ENCODE data around the gene TBC1D22A. TPM values are rescaled to one million over a fixed set of nuclear protein-coding genes. Genes with fewer than 3 reads are reported as not detected.

TBC1D22A gene
- polyA plus RNA-seq, 1 of the 3 experiments (the other 2 are of a cell fraction), result 16.5 TPM

GRCh38 chr22:46871826-46872225 is 109.4 kb downstream of the TBC1D22A start:
- no peak overlapping the region for H3K9ac ChIP-seq
- no peak overlapping the region for H3K4me2 ChIP-seq
- DNase-seq, result no peak
- WGBS (ENCODE audit: low lambda C conversion rate), result 59% methylated on average over 2 of the region's 2 CpGs
- no peaks in the 10 kb centered on the region for H3K27me3 ChIP-seq (ENCODE audit: insufficient read depth)
- TF ChIP-seq GATA2 (CRISPR knock-in tag; IDR thresholded peaks at IDR 0.05), result no peak
- no peak for TF ChIP-seq CHD2 (IDR thresholded peaks at IDR 0.05; ENCODE audit: low read length, partially characterized antibody)
- TF ChIP-seq GABPA (IDR thresholded peaks at IDR 0.05; ENCODE audit: low read depth), result no peak
- no peaks in the 10 kb centered on the region for H3K9me2 ChIP-seq
- peaks cover 3 to 19% of the 10 kb centered on the region in 2 experiments for H3K36me3 ChIP-seq (replicated peaks in 1 of 2; ENCODE audit: control insufficient read depth in 1 of 2, insufficient read depth in 2 of 2, low read length in 1 of 2)
- H3F3A ChIP-seq (replicated peaks; ENCODE audit: insufficient read depth), result peaks cover 2% of the 10 kb centered on the region
- H2AFZ ChIP-seq (ENCODE audit: low read depth), result no peak overlapping the region
- H3K79me2 ChIP-seq (ENCODE audit: insufficient read depth), result peaks cover 10% of the 10 kb centered on the region; the same call in 1 of the 2 replicates
- H4K20me1 ChIP-seq (ENCODE audit: insufficient read depth), result no peaks in the 10 kb centered on the region
- no peak overlapping the region for H3K4me3 ChIP-seq (ENCODE audit: low read depth in 2 of 2, low read length in 1 of 2)
- no peaks in the 10 kb centered on the region; a peak in 1 of 4 replicates for H3K4me1 ChIP-seq (ENCODE audit: control insufficient read depth in 1 of 2, insufficient read depth in 2 of 2, low read depth in 1 of 2, low read length in 1 of 2)
- H3K9me3 ChIP-seq, result 0 out of 2 replicates have a peak, but pooled peaks cover 12% of the 10 kb centered on the region
- H3K27ac ChIP-seq (ENCODE audit: low read depth in 2 of 2, low read length in 1 of 2), result no peak overlapping the region
- ChIA-PET POLR2A (no interaction called here), CTCF (no interaction called here)

GRCh38 chr22:46875089-46875488 is 112.6 kb downstream of the TBC1D22A start:
- H3K27me3 ChIP-seq (ENCODE audit: insufficient read depth), result no peaks in the 10 kb centered on the region
- no peak overlapping the region for H3K4me3 ChIP-seq (ENCODE audit: low read depth in 2 of 2, low read length in 1 of 2)
- ChIA-PET CTCF (no interaction called here), POLR2A (no interaction called here)
- H3K79me2 ChIP-seq (ENCODE audit: insufficient read depth), result no peaks in the 10 kb centered on the region
- no peaks in the 10 kb centered on the region; a peak in 1 of 4 replicates for H3K4me1 ChIP-seq (ENCODE audit: control insufficient read depth in 1 of 2, insufficient read depth in 2 of 2, low read depth in 1 of 2, low read length in 1 of 2)
- peaks cover 3 to 19% of the 10 kb centered on the region in 2 experiments for H3K36me3 ChIP-seq (replicated peaks in 1 of 2; ENCODE audit: control insufficient read depth in 1 of 2, insufficient read depth in 2 of 2, low read length in 1 of 2)
- 0 out of 2 replicates have a peak, but pooled peaks cover 12% of the 10 kb centered on the region for H3K9me3 ChIP-seq
- TF ChIP-seq FOXJ3 (CRISPR knock-in tag; IDR thresholded peaks at IDR 0.05) (no peak), CTCF (IDR thresholded peaks at IDR 0.05) (no peak), TAF1 (IDR thresholded peaks at IDR 0.05; ENCODE audit: borderline replicate concordance, low read depth, low read length) (no peak), NRF1 (IDR thresholded peaks at IDR 0.05; ENCODE audit: low read depth, low read length) (no peak), GABPA (IDR thresholded peaks at IDR 0.05; ENCODE audit: low read depth) (no peak), USF2 (IDR thresholded peaks at IDR 0.05; ENCODE audit: borderline replicate concordance, low read depth, low read length) (no peak), REST (IDR thresholded peaks at IDR 0.05; ENCODE audit: low read depth, low read length) (no peak), JUND (IDR thresholded peaks at IDR 0.05) (no peak), CHD2 (IDR thresholded peaks at IDR 0.05; ENCODE audit: low read length, partially characterized antibody) (no peak), SMC3 (IDR thresholded peaks at IDR 0.05; ENCODE audit: low read depth, low read length) (no peak), RAD21 (IDR thresholded peaks at IDR 0.05; ENCODE audit: low read length) (no peak), SIN3A (IDR thresholded peaks at IDR 0.05; ENCODE audit: borderline replicate concordance, low read depth, low read length) (no peak), MEF2A (IDR thresholded peaks at IDR 0.05; ENCODE audit: borderline replicate concordance, low read depth) (no peak)
- no peak overlapping the region for H2AFZ ChIP-seq (ENCODE audit: low read depth)
- WGBS (ENCODE audit: low lambda C conversion rate), result 86% methylated on average over 4 of the region's 4 CpGs
- no peaks in the 10 kb centered on the region for H3K9me2 ChIP-seq
- H3K9ac ChIP-seq, result no peak overlapping the region
- DNase-seq, result no peak
- H3K4me2 ChIP-seq, result no peak overlapping the region
- no peak overlapping the region for H3K27ac ChIP-seq (ENCODE audit: low read depth in 2 of 2, low read length in 1 of 2)
- no peaks in the 10 kb centered on the region for H3F3A ChIP-seq (replicated peaks; ENCODE audit: insufficient read depth)
- H4K20me1 ChIP-seq (ENCODE audit: insufficient read depth), result no peaks in the 10 kb centered on the region
